ENCODE results near the gene KMT2A. TPM values are rescaled to one million over a fixed set of nuclear protein-coding genes. Genes with fewer than 3 reads are reported as not detected.
A peak's percentile ranks its signal among the peaks of the same experiment; 100 is the strongest.

Gene KMT2A
- 100 to 1,000 TPM in 1 of 4 donors, 10 to 100 TPM in 3; 78.6 to 101 (median 86.8) TPM for total RNA-seq

GRCh38 chr11:118435893-118436624, at the start of gene KMT2A:
Gene KMT2A, plus strand, starts transcription at chr11:118436492. Its CDS starts 21 bp downstream, at chr11:118436513.
- WGBS, 2 donors, result 0 to 1% methylated on average over 31 to 54 of the region's 83 CpGs
- no peaks in the 10 kb centered on the region for H3K9me3 ChIP-seq
- peaks cover 0 to 45% (median 31%) of the 10 kb centered on the region in 4 donors for H3K4me1 ChIP-seq
- H3K27ac ChIP-seq, result peak within 1 kb of the TSS; percentile 86 to 98 (median 96)
- H3K27me3 ChIP-seq, result peaks cover 0 to 4% of the 10 kb centered on the region in 2 donors
- DNase-seq (ENCODE audit: low spot score in 2 of 2), result peak; percentile 96 to 97
- no peaks in the 10 kb centered on the region for H3K36me3 ChIP-seq
- H3K4me3 ChIP-seq, result peak within 1 kb of the TSS; percentile 88 to 99 (median 98)
- TF ChIP-seq POLR2A (IDR thresholded peaks at IDR 0.05) (peak in 1 of 2 donors; percentile 56), EP300 (IDR thresholded peaks at IDR 0.05) (peak in 1 of 2 donors; percentile 67), CTCF (IDR thresholded peaks at IDR 0.05) (peak in 2 of 5 experiments; percentile 100)

GRCh38 chr11:118396097-118396501, 40.2 kb upstream of the KMT2A start:
- no peak overlapping the region for H3K4me3 ChIP-seq
- WGBS, 2 donors, result 88 to 91% methylated on average over 6 of the region's 6 CpGs
- TF ChIP-seq EP300 (IDR thresholded peaks at IDR 0.05) (no peak), POLR2A (IDR thresholded peaks at IDR 0.05) (no peak), CTCF (IDR thresholded peaks at IDR 0.05) (no peak)
- DNase-seq (ENCODE audit: low spot score in 2 of 2), result no peak
- no peaks in the 10 kb centered on the region for H3K9me3 ChIP-seq
- H3K27me3 ChIP-seq, result no peaks in the 10 kb centered on the region
- H3K27ac ChIP-seq, result peak overlapping the region in 1 of 4 donors; percentile 37
- H3K36me3 ChIP-seq, result peaks cover 6 to 74% (median 24%) of the 10 kb centered on the region in 3 donors
- peaks cover 0 to 8% (median 0%) of the 10 kb centered on the region in 4 donors for H3K4me1 ChIP-seq

- Histone ChIP-seq H3K27me3 (no peaks in the 10 kb centered on the region), H3K27ac (no peak overlapping the region), H3K4me3 (no peak overlapping the region), H3K4me1 (peaks cover 0 to 11% (median 2%) of the 10 kb centered on the region in 4 donors), H3K9me3 (no peaks in the 10 kb centered on the region), H3K36me3 (peaks cover 6 to 60% (median 24%) of the 10 kb centered on the region in 3 donors)
- DNase-seq (ENCODE audit: low spot score in 2 of 2), result no peak
- TF ChIP-seq CTCF (IDR thresholded peaks at IDR 0.05) (no peak), POLR2A (IDR thresholded peaks at IDR 0.05) (no peak), EP300 (IDR thresholded peaks at IDR 0.05) (no peak)
Measured at GRCh38 chr11:118397448-118397847, 38.8 kb upstream of the KMT2A start.

GRCh38 chr11:118398791-118399559, 37.3 kb upstream of the KMT2A start:
- no peaks in the 10 kb centered on the region for H3K9me3 ChIP-seq
- no peaks in the 10 kb centered on the region for H3K27me3 ChIP-seq
- TF ChIP-seq EP300 (IDR thresholded peaks at IDR 0.05) (no peak), CTCF (IDR thresholded peaks at IDR 0.05) (no peak), POLR2A (IDR thresholded peaks at IDR 0.05) (no peak)
- H3K4me3 ChIP-seq, result no peak overlapping the region
- H3K27ac ChIP-seq, result peak overlapping the region in 1 of 4 donors; percentile 61
- H3K36me3 ChIP-seq, result peaks cover 0 to 45% (median 14%) of the 10 kb centered on the region in 3 donors
- peaks cover 0 to 27% (median 12%) of the 10 kb centered on the region in 4 donors for H3K4me1 ChIP-seq
- no peak for DNase-seq (ENCODE audit: low spot score in 2 of 2)
- WGBS, 2 donors, result 68 to 79% methylated on average over 3 of the region's 3 CpGs
